Urinary bladder (tissue), 4 donors: Measurements from ENCODE around the gene ANKS4B. TPM values are rescaled to one million over a fixed set of nuclear protein-coding genes. Genes with fewer than 3 reads are reported as not detected.
A peak's percentile ranks its signal among the peaks of the same experiment; 100 is the strongest.
"Not testable (repeated sequence)": the region's sequence is repeated elsewhere in the genome, so short reads cannot be mapped to it uniquely, and the experiment has no call there.

Experiments
- DNase-seq: peaks from one replicate; pipeline ENCODE4 v3.0.0-alpha.2; 2015; ENCODE audit errors: extremely low spot score
- H3K27ac ChIP-seq: one replicate; pipeline ENCODE4 v1.5.1; 2013; ENCODE audit warnings: low read depth, mild to moderate bottlenecking, moderate library complexity
- H3K36me3 ChIP-seq: one replicate; pipeline ENCODE4 v1.6.1; 2013; ENCODE audit warnings: mild to moderate bottlenecking, moderate library complexity; ENCODE audit not compliant: insufficient read depth
- H3K4me1 ChIP-seq: one replicate; pipeline ENCODE4 v1.6.1; 2013; ENCODE audit warnings: mild to moderate bottlenecking, moderate library complexity; ENCODE audit not compliant: insufficient read depth
- H3K4me3 ChIP-seq: one replicate; pipeline ENCODE4 v1.5.1; 2013; ENCODE audit warnings: low read depth, low read length
- WGBS: extraction: QIAGEN DNeasy Blood & Tissue Kit; methylation state at CpG from one replicate; pipeline ENCODE4 v1.1.7; 2013; 5-methylcytosine and 5-hydroxymethylcytosine counted together
- polyA plus RNA-seq: library from polyadenylated mRNA; stranded (reverse); fragments of 200-250 nt; gene quantifications from one replicate; pipeline ENCODE4 v1.2.3, GENCODE V29; 2013
- total RNA-seq: library from RNA; depleted of rRNA; stranded (reverse); fragments of >200 nt; gene quantifications from one replicate; pipeline ENCODE4 v1.2.3, GENCODE V29; 2014
- donor health status: healthy with polysubstance abuse.
- donor health status: healthy.

Gene ANKS4B
- total and polyA plus RNA-seq, 2 donors = 0.01 to 0.05 TPM

DNA sequence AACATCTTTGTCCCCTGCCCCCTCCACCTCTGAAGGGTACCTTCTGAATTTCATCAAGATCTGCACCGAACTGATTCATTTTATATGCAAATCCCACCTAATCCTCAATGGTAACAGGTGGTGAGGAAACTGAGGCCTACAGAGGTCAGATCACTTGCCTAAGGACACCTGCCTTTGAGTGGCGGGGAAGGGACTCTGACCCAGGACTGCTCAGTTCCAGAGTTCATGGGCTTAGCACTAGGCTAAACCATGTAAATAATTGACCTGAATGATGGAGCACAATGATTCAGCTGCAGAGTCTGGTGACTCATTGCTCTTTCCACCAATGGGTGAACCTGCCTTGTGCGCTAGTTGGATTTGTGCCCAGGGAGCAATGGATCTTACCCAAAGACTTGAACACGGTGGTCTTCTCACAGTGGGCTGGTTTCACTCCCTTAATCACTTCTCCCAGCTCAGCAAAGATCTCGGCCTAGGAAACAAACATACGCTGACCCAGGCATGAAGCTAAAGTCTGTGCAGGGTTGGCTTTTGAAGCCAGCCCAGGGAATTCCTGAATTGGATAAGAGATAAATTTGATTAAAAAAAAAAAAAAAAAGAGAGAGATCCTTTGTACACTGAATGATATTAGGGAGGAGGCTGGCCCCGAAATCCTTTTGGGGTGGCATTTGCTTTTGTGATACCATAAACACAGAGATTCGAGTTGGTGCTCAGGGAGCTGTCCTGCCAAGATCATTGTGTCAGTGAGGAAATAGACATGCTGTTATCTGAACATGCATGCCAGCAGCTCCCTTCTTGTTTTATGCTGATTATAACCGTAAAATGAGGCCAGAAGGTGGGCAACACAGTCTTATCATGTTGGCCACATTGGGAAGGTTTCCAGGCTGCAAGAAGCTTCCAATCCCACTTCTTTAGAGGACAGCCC is 27.6 kb downstream of the ANKS4B start:
- no peak overlapping the region for H3K4me3 ChIP-seq
- no peaks in the 10 kb centered on the region for H3K4me1 ChIP-seq
- DNase-seq = no peak
- WGBS = 68% methylated on average over 9 of the region's 9 CpGs
- H3K36me3 ChIP-seq = no peaks in the 10 kb centered on the region
- no peak overlapping the region for H3K27ac ChIP-seq

DNA sequence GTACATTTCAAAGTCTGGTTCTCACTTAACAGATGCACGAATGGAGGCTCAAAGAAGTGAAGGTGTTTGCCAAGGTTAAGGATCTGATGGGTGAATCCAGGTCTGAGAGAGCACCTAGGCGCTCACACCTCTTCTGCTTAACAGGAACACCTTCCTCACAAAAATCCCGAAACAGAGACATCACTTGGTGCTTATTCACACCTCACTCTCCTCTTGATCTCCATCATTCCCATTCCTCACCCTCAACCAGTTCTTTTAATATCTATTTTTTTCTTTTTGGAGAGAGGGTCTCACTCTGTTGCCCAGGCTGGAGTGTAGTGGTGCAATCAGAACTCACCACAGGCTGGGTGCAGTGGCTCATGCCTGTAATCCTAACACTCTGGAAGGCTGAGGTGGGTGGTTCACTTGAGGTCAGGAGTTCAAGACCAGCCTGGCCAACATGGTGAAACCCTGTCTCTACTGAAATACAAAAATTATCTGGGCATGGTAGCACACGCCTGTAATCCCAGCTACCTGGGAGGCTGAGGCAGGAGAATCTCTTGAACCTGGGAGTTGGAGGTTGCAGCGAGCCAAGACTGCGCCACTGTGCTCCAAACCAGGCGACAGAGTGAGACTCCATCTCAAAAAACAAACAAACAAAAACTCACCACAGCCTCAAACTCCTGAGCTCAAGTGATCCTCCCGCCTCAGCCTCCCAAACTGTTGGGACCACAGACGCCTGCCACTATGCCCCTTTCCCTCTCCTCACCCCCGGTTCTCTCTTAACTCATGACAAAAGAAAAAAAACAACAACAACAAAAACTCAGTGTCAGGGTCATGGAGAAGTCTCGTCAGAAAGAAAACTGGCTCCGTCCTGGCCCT is 29.5 kb downstream of the ANKS4B start:
- H3K36me3 ChIP-seq = no peaks in the 10 kb centered on the region
- 85% methylated on average over 12 of the region's 12 CpGs for WGBS
- H3K4me1 ChIP-seq = no peaks in the 10 kb centered on the region
- H3K27ac ChIP-seq = no peak overlapping the region
- DNase-seq = no peak
- H3K4me3 ChIP-seq = no peak overlapping the region

GRCh38 chr16:21263640-21264570 is 30.4 kb downstream of the ANKS4B start:
- H3K36me3 ChIP-seq = no peaks in the 10 kb centered on the region
- WGBS = 39% methylated on average over 14 of the region's 14 CpGs
- peak; percentile 51 for DNase-seq
- H3K27ac ChIP-seq = peak overlapping the region; percentile 25
- H3K4me3 ChIP-seq = no peak overlapping the region
- H3K4me1 ChIP-seq = no peaks in the 10 kb centered on the region

DNA sequence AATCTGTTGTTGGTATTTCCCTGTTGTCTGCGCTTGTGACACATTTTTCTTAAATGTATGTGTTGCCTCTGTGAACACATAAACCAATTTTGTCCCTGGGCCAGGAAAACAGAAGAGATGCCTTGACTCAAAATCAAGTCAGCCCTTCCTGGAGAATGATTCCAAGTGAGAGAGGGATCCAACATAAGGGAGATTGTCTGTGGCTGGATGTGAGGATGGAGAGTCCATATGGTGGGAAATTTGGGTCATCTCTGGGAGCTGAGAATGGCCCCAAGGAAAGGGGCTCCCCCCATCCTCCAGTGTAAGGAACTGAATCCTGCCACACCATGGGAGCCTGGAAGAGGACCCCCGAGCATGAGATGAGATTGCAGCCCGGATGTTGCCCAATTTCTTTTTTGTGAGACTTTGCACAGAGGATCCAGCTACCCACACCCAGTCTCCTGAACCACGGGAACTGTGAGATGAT is 31.1 kb downstream of the ANKS4B start:
- WGBS = 67% methylated on average over 4 of the region's 4 CpGs
- no peak overlapping the region for H3K27ac ChIP-seq
- H3K36me3 ChIP-seq = no peaks in the 10 kb centered on the region
- DNase-seq = no peak
- no peaks in the 10 kb centered on the region for H3K4me1 ChIP-seq
- no peak overlapping the region for H3K4me3 ChIP-seq

DNA sequence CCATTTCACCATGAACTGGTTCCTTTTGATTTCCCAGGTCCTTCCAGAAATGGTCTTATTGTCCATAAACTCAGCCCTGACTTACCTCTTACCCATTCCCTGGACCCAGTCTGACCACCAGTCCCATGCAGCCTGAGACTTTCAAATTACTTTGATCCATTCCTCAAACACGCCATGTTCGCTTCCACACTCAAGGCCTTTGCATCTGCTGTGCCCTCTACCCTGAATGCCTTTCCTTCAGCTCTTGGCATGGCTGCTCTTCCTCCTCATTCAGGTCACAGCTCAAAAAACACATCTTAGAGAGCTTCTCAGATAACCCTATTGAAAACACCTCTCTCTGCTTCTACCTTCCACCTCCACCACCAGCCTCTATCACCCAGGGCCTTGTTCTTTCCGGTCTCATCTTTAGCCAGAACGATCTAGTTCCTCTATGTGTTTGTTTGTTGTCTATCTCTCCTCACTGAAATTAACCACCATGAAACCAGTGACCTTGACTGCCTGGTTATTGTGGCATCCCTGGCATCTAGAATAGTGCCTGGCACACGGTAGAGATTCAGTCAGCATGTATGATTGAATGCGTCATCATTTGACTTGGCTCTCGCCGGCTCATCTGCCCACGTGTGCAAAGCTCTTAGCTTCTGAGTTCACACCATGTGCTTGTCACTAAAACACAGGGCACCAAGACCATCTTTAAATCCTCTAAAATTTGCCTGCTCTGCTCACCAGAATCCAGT is 31.8 kb downstream of the ANKS4B start:
- Histone ChIP-seq H3K4me3 (no peak overlapping the region), H3K27ac (no peak overlapping the region), H3K4me1 (no peaks in the 10 kb centered on the region), H3K36me3 (no peaks in the 10 kb centered on the region)
- DNase-seq = no peak
- WGBS = 94% methylated on average over 9 of the region's 9 CpGs

- Histone ChIP-seq H3K4me1 (no peaks in the 10 kb centered on the region), H3K27ac (no peak overlapping the region), H3K4me3 (no peak overlapping the region), H3K36me3 (no peaks in the 10 kb centered on the region)
- 94% methylated on average over 4 of the region's 4 CpGs for WGBS
- DNase-seq = no peak
Observed at GRCh38 chr16:21267298-21267697, 33.8 kb downstream of the ANKS4B start.

- DNase-seq = no peak
- Histone ChIP-seq H3K27ac (no peak overlapping the region), H3K36me3 (no peaks in the 10 kb centered on the region), H3K4me3 (no peak overlapping the region), H3K4me1 (no peaks in the 10 kb centered on the region)
- 89% methylated on average over 9 of the region's 9 CpGs for WGBS
Observed at GRCh38 chr16:21268236-21268635, 34.7 kb downstream of the ANKS4B start.

DNA sequence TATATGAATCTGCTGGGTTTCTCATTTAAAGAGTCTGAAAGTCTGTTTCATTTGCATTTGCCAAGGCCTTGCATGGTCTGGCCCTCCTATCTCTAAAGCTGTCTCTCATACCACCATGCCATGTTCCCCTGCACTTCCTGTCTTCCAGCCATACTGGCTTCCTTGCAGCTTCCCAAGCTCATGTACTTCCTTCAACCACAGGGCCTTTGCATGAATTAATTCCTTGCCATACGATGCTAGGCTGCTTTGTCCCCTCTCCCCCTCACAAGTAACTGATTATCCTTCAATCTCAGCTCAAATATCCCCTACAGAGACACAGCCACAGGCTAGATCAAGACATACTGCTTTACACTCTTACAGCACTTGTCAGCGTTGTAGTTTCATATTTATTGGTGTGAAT is 38.8 kb downstream of the ANKS4B start:
- H3K36me3 ChIP-seq = no peaks in the 10 kb centered on the region
- H3K27ac ChIP-seq = no peak overlapping the region
- no peaks in the 10 kb centered on the region for H3K4me1 ChIP-seq
- no peak for DNase-seq
- 70% methylated on average over 2 of the region's 2 CpGs for WGBS
- H3K4me3 ChIP-seq = no peak overlapping the region

DNA sequence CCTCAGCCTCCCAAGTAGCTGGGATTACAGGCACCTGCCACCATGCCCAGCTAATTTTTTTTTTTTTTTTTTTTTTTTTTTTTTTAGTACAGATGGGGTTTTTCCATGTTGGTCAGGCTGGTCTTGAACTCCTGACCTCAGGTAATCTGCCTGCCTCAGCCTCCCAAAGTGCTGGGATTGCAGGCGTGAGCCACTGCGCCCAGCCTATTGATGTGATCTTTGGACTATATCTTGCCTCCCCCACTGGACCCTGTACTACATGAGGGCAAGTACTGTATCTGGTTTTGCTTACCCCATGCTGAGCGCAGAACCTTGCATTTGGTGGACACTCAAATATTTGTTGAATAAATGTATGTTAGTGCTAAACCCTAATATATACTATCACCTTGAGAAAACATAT is 39.3 kb downstream of the ANKS4B start:
- not testable (repeated sequence) for DNase-seq, H3K36me3 ChIP-seq, H3K4me1 ChIP-seq, H3K4me3 ChIP-seq, H3K27ac ChIP-seq
- 96% methylated on average over 3 of the region's 3 CpGs for WGBS

- Histone ChIP-seq H3K27ac (no peak overlapping the region), H3K4me3 (no peak overlapping the region), H3K36me3 (no peaks in the 10 kb centered on the region), H3K4me1 (no peaks in the 10 kb centered on the region)
- DNase-seq = no peak
- WGBS = 79% methylated on average over 5 of the region's 5 CpGs
Observed at GRCh38 chr16:21274172-21274726, 40.8 kb downstream of the ANKS4B start.

GRCh38 chr16:21275529-21275928 is 42.0 kb downstream of the ANKS4B start:
- no peaks in the 10 kb centered on the region for H3K36me3 ChIP-seq
- 89% methylated on average over 3 of the region's 3 CpGs for WGBS
- H3K4me1 ChIP-seq = no peaks in the 10 kb centered on the region
- H3K27ac ChIP-seq = no peak overlapping the region
- H3K4me3 ChIP-seq = no peak overlapping the region
- DNase-seq = no peak

DNA sequence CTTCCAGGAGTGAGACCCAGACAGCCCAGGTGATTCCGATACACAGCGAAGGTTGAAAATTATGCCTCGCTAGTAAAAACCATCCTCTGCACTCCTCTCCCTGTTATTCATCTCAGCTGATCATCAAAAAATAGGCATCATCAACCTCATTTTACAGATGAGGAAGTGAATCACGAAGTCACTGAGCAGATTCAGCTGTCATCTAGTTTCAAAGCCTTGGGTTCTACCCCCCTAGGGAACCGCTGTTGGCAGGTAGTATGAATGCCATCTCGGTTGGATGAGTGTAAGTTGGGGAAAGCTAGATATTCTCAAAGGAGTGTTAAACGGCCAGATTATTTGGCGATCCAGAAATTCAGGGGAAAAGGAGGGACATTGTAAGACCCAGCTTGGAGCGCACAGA is 42.6 kb downstream of the ANKS4B start:
- Histone ChIP-seq H3K4me3 (no peak overlapping the region), H3K36me3 (no peaks in the 10 kb centered on the region), H3K4me1 (no peaks in the 10 kb centered on the region), H3K27ac (no peak overlapping the region)
- WGBS = 85% methylated on average over 9 of the region's 9 CpGs
- DNase-seq = no peak
